PC-9 (cell line): ENCODE measurements around the gene RAE1. TPM values are rescaled to one million over a fixed set of nuclear protein-coding genes. Genes with fewer than 3 reads are reported as not detected.

Experiments
- BruUV-seq: library from RNA; stranded (reverse); fragments of 400-500 nt; replicated peaks from 2 replicates; lab custom pipeline; 2021; lab: Mats Ljungman, UMichigan
- CTCF ChIA-PET: fragments of 300-600 bp; sonication (Branson Sonifier 250); formaldehyde crosslinking; loops from one replicate; lab custom pipeline; 2022; ENCODE audit warnings: antibody characterized with exemption; lab: Charles Lee
- POLR2A ChIA-PET: fragments of 300-600 bp; sonication (Branson Sonifier 250); formaldehyde crosslinking; loops from one replicate; lab custom pipeline; 2022; ENCODE audit warnings: antibody characterized with exemption; ENCODE audit not compliant: unreplicated experiment; lab: Charles Lee
- DNase-seq, 2 experiments: peaks; one replicate each; pipeline versions ENCODE4 v3.0.0 to v3.0.0-alpha.2; 2015 to 2022; ENCODE audit warnings: mixed read lengths in 1 of 2
- H2AFZ ChIP-seq: fragments of 200-600 bp; sonication (generic); 2 replicates; pipeline ENCODE4 v1.8.1; 2017; ENCODE audit warnings: antibody characterized with exemption
- H3F3A ChIP-seq: fragments of 200-600 bp; sonication (generic); 2 replicates; pipeline ENCODE4 v1.8.1; 2017; ENCODE audit warnings: antibody characterized with exemption, mild to moderate bottlenecking, low read depth; ENCODE audit not compliant: insufficient read depth
- H3K27ac ChIP-seq: fragments of 200-600 bp; sonication (generic); 2 replicates; pipeline ENCODE4 v1.6.1; 2016; ENCODE audit warnings: mixed run types
- H3K27me3 ChIP-seq: fragments of 200-600 bp; sonication (generic); 2 replicates; pipeline ENCODE4 v1.6.1; 2016; ENCODE audit warnings: low read depth, mixed run types; ENCODE audit not compliant: insufficient read depth
- H3K36me3 ChIP-seq: fragments of 200-600 bp; sonication (generic); 2 replicates; pipeline ENCODE4 v1.6.1; 2016; ENCODE audit warnings: low read depth, mixed run types
- H3K4me1 ChIP-seq: fragments of 200-600 bp; sonication (generic); replicated peaks from 2 replicates; pipeline ENCODE4 v1.6.1; 2016; ENCODE audit warnings: mixed run types; ENCODE audit not compliant: insufficient read depth
- H3K4me2 ChIP-seq: fragments of 200-600 bp; sonication (generic); 2 replicates; pipeline ENCODE4 v1.6.1; 2017; ENCODE audit warnings: mixed run types
- H3K4me3 ChIP-seq: fragments of 200-600 bp; sonication (generic); 2 replicates; pipeline ENCODE4 v1.6.1; 2016; ENCODE audit warnings: mixed run types
- H3K79me2 ChIP-seq: fragments of 200-600 bp; sonication (generic); 2 replicates; pipeline ENCODE4 v1.6.1; 2017; ENCODE audit warnings: low read depth, mixed run types
- H3K9me2 ChIP-seq: fragments of 200-600 bp; sonication (generic); 2 replicates; pipeline ENCODE4 v1.8.1; 2017; ENCODE audit warnings: mild to moderate bottlenecking; ENCODE audit not compliant: insufficient read depth
- H3K9me3 ChIP-seq: fragments of 200-600 bp; sonication (generic); 2 replicates; pipeline ENCODE4 v1.8.1; 2016; ENCODE audit warnings: low read depth; ENCODE audit not compliant: insufficient read depth
- H4K20me1 ChIP-seq: fragments of 200-600 bp; sonication (generic); 2 replicates; pipeline ENCODE4 v1.8.1; 2017; ENCODE audit not compliant: insufficient read depth
- CTCF ChIP-seq: fragments of 200-600 bp; sonication (generic); conservative IDR thresholded peaks from 2 replicates; pipeline ENCODE4 v1.6.1; 2017; ENCODE audit warnings: mixed run types, antibody characterized with exemption, mild to moderate bottlenecking, moderate library complexity
- EZH2 ChIP-seq: fragments of 200-600 bp; sonication (generic); IDR thresholded peaks from 2 replicates; pipeline ENCODE4 v1.8.0; 2017; ENCODE audit warnings: antibody characterized with exemption, low read depth
- intact Hi-C: fragments of 100-400 bp; cut with micrococcal nuclease; formaldehyde crosslinking; loops from one replicate; pipeline ENCODE4 v1.10.0; 2022; ENCODE audit not compliant: unreplicated experiment
- total RNA-seq: library from RNA; stranded (reverse); gene quantifications from 2 replicates; pipeline ENCODE4 v1.2.3, GENCODE V29; 2021

The RAE1 gene
- total RNA-seq, 1 experiment from 2014 or later = 38.4 TPM

GRCh38 chr20:57315083-57315975 is 35.7 kb upstream of the RAE1 start:
- intact Hi-C loops = no loop called here
- TF ChIP-seq CTCF (no peak), EZH2 (no peak)
- DNase-seq = no peak
- Histone ChIP-seq H3K4me3 (no peak overlapping the region), H3K36me3 (no peaks in the 10 kb centered on the region), H3K27ac (no peak overlapping the region), H3K4me1 (peaks cover 10% of the 10 kb centered on the region), H3K9me3 (no peaks in the 10 kb centered on the region), H3K79me2 (no peaks in the 10 kb centered on the region), H4K20me1 (no peaks in the 10 kb centered on the region), H3K4me2 (no peak overlapping the region), H3K9me2 (no peaks in the 10 kb centered on the region), H3F3A (no peaks in the 10 kb centered on the region), H3K27me3 (no peaks in the 10 kb centered on the region), H2AFZ (no peak overlapping the region)
- CTCF ChIA-PET = no interaction called here
- no TSS peak for BruUV-seq
- POLR2A ChIA-PET = interaction anchor here (0.7 kb wide), 1 partner anchor 25 kb away, joined by 6 read pairs; no protein-coding TSS in a partner anchor

- Histone ChIP-seq H3K36me3 (no peaks in the 10 kb centered on the region), H3K79me2 (no peaks in the 10 kb centered on the region), H3K4me1 (peaks cover 10% of the 10 kb centered on the region), H3K4me2 (no peak overlapping the region), H3K9me3 (no peaks in the 10 kb centered on the region), H3K4me3 (no peak overlapping the region), H3F3A (no peaks in the 10 kb centered on the region), H3K27ac (no peak overlapping the region), H3K9me2 (no peaks in the 10 kb centered on the region), H2AFZ (no peak overlapping the region), H3K27me3 (no peaks in the 10 kb centered on the region), H4K20me1 (no peaks in the 10 kb centered on the region)
- ChIA-PET CTCF (no interaction called here), POLR2A (no interaction called here)
- no peak for TF ChIP-seq CTCF
- TF ChIP-seq EZH2 = no peak
- intact Hi-C loops = no loop called here
- no TSS peak for BruUV-seq
- no peak for DNase-seq
These were observed 35.0 kb upstream of the RAE1 start for GRCh38 chr20:57315976-57316480.

- Histone ChIP-seq H3K27me3 (no peaks in the 10 kb centered on the region), H3K9me2 (no peaks in the 10 kb centered on the region), H3K36me3 (no peaks in the 10 kb centered on the region), H3K79me2 (no peaks in the 10 kb centered on the region), H3K4me1 (peaks cover 10% of the 10 kb centered on the region), H4K20me1 (no peaks in the 10 kb centered on the region), H3F3A (no peaks in the 10 kb centered on the region; the same call in 1 of the 2 replicates), H2AFZ (no peak overlapping the region), H3K4me3 (no peak overlapping the region), H3K27ac (no peak overlapping the region), H3K4me2 (no peak overlapping the region), H3K9me3 (no peaks in the 10 kb centered on the region)
- DNase-seq = no peak
- POLR2A ChIA-PET = no interaction called here
- TF ChIP-seq EZH2 = no peak
- TF ChIP-seq CTCF = no peak
- CTCF ChIA-PET = no interaction called here
- no TSS peak for BruUV-seq
- intact Hi-C loops = no loop called here
These were observed 34.3 kb upstream of the RAE1 start for GRCh38 chr20:57316795-57317201.
